ENCODE results near the gene PHKB.

DNA sequence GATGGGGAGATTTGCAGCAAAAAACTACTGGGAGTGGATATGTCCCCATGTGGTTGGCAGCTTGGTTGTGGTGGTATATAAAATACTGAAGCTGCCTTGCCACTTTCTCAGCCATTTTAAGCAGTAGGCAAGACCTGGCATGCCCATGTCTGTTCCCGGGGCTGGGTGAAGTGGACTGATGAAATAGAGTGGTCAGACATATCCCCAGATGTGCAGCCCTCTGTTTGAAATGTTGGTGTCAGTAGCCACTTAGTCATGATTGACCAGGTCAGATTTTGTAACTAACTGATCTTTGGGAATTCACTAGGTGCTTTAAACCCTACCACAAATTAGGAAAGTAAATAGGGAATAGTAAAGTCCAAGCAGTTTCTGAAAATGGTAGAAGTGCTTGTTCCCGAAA, 151.6 kb downstream of the PHKB start:
- TF ChIP-seq CTCF (IDR thresholded peaks at IDR 0.05) (no peak), POLR2A (IDR thresholded peaks at IDR 0.05) (no peak)
